ENCODE data around the gene COMMD9.

The COMMD9 gene

GRCh38 chr11:36248436-36248835 is 40.8 kb downstream of the COMMD9 start:
- no peak overlapping the region for H3K9ac ChIP-seq (ENCODE audit: low read length)
- no peaks in the 10 kb centered on the region for H3K27me3 ChIP-seq (ENCODE audit: control insufficient read depth, insufficient read depth, low read length)
- H3K36me3 ChIP-seq (ENCODE audit: control insufficient read depth, low read depth, low read length), result no peaks in the 10 kb centered on the region
- no peak overlapping the region for H3K27ac ChIP-seq (ENCODE audit: low read length)
- no peaks in the 10 kb centered on the region for H3K4me1 ChIP-seq (ENCODE audit: control insufficient read depth, low read depth, low read length)
- H3K9me3 ChIP-seq (ENCODE audit: control insufficient read depth, low read depth, low read length), result no peaks in the 10 kb centered on the region
- H3K4me3 ChIP-seq (ENCODE audit: low read length), result no peak overlapping the region

- H3K4me1 ChIP-seq (ENCODE audit: control insufficient read depth, low read depth, low read length), result no peaks in the 10 kb centered on the region
- H3K27me3 ChIP-seq (ENCODE audit: control insufficient read depth, insufficient read depth, low read length), result no peaks in the 10 kb centered on the region
- no peak overlapping the region for H3K9ac ChIP-seq (ENCODE audit: low read length)
- H3K36me3 ChIP-seq (ENCODE audit: control insufficient read depth, low read depth, low read length), result no peaks in the 10 kb centered on the region
- no peak overlapping the region for H3K27ac ChIP-seq (ENCODE audit: low read length)
- no peaks in the 10 kb centered on the region for H3K9me3 ChIP-seq (ENCODE audit: control insufficient read depth, low read depth, low read length)
- H3K4me3 ChIP-seq (ENCODE audit: low read length), result no peak overlapping the region
These were observed 41.7 kb downstream of the COMMD9 start for GRCh38 chr11:36247493-36247892.

GRCh38 chr11:36243641-36244040 is 45.6 kb downstream of the COMMD9 start:
- Histone ChIP-seq H3K36me3 (ENCODE audit: control insufficient read depth, low read depth, low read length) (no peaks in the 10 kb centered on the region), H3K27me3 (ENCODE audit: control insufficient read depth, insufficient read depth, low read length) (no peaks in the 10 kb centered on the region), H3K9ac (ENCODE audit: low read length) (no peak overlapping the region), H3K9me3 (ENCODE audit: control insufficient read depth, low read depth, low read length) (no peaks in the 10 kb centered on the region), H3K27ac (ENCODE audit: low read length) (no peak overlapping the region), H3K4me1 (ENCODE audit: control insufficient read depth, low read depth, low read length) (no peaks in the 10 kb centered on the region), H3K4me3 (ENCODE audit: low read length) (no peak overlapping the region)

GRCh38 chr11:36241497-36241896 is 47.7 kb downstream of the COMMD9 start:
- H3K4me1 ChIP-seq (ENCODE audit: control insufficient read depth, low read depth, low read length), result no peaks in the 10 kb centered on the region
- no peak overlapping the region for H3K4me3 ChIP-seq (ENCODE audit: low read length)
- no peak overlapping the region for H3K9ac ChIP-seq (ENCODE audit: low read length)
- no peaks in the 10 kb centered on the region for H3K36me3 ChIP-seq (ENCODE audit: control insufficient read depth, low read depth, low read length)
- H3K9me3 ChIP-seq (ENCODE audit: control insufficient read depth, low read depth, low read length), result no peaks in the 10 kb centered on the region
- no peaks in the 10 kb centered on the region for H3K27me3 ChIP-seq (ENCODE audit: control insufficient read depth, insufficient read depth, low read length)
- no peak overlapping the region for H3K27ac ChIP-seq (ENCODE audit: low read length)

GRCh38 chr11:36240801-36241200 is 48.4 kb downstream of the COMMD9 start:
- H3K9me3 ChIP-seq (ENCODE audit: control insufficient read depth, low read depth, low read length), result no peaks in the 10 kb centered on the region
- no peak overlapping the region for H3K9ac ChIP-seq (ENCODE audit: low read length)
- no peak overlapping the region for H3K4me3 ChIP-seq (ENCODE audit: low read length)
- H3K36me3 ChIP-seq (ENCODE audit: control insufficient read depth, low read depth, low read length), result no peaks in the 10 kb centered on the region
- H3K27ac ChIP-seq (ENCODE audit: low read length), result no peak overlapping the region
- H3K4me1 ChIP-seq (ENCODE audit: control insufficient read depth, low read depth, low read length), result no peaks in the 10 kb centered on the region
- no peaks in the 10 kb centered on the region for H3K27me3 ChIP-seq (ENCODE audit: control insufficient read depth, insufficient read depth, low read length)

GRCh38 chr11:36240173-36240572 is 49.1 kb downstream of the COMMD9 start:
- H3K9me3 ChIP-seq (ENCODE audit: control insufficient read depth, low read depth, low read length), result no peaks in the 10 kb centered on the region
- no peaks in the 10 kb centered on the region for H3K36me3 ChIP-seq (ENCODE audit: control insufficient read depth, low read depth, low read length)
- no peaks in the 10 kb centered on the region for H3K27me3 ChIP-seq (ENCODE audit: control insufficient read depth, insufficient read depth, low read length)
- H3K9ac ChIP-seq (ENCODE audit: low read length), result no peak overlapping the region
- no peaks in the 10 kb centered on the region for H3K4me1 ChIP-seq (ENCODE audit: control insufficient read depth, low read depth, low read length)
- no peak overlapping the region for H3K27ac ChIP-seq (ENCODE audit: low read length)
- H3K4me3 ChIP-seq (ENCODE audit: low read length), result no peak overlapping the region

GRCh38 chr11:36239636-36240035 is 49.6 kb downstream of the COMMD9 start:
- no peaks in the 10 kb centered on the region for H3K36me3 ChIP-seq (ENCODE audit: control insufficient read depth, low read depth, low read length)
- H3K9ac ChIP-seq (ENCODE audit: low read length), result no peak overlapping the region
- H3K27me3 ChIP-seq (ENCODE audit: control insufficient read depth, insufficient read depth, low read length), result no peaks in the 10 kb centered on the region
- H3K27ac ChIP-seq (ENCODE audit: low read length), result no peak overlapping the region
- H3K9me3 ChIP-seq (ENCODE audit: control insufficient read depth, low read depth, low read length), result no peaks in the 10 kb centered on the region
- no peak overlapping the region for H3K4me3 ChIP-seq (ENCODE audit: low read length)
- no peaks in the 10 kb centered on the region for H3K4me1 ChIP-seq (ENCODE audit: control insufficient read depth, low read depth, low read length)

- H3K9me3 ChIP-seq (ENCODE audit: control insufficient read depth, low read depth, low read length), result no peaks in the 10 kb centered on the region
- H3K36me3 ChIP-seq (ENCODE audit: control insufficient read depth, low read depth, low read length), result no peaks in the 10 kb centered on the region
- no peaks in the 10 kb centered on the region for H3K4me1 ChIP-seq (ENCODE audit: control insufficient read depth, low read depth, low read length)
- no peak overlapping the region for H3K4me3 ChIP-seq (ENCODE audit: low read length)
- no peak overlapping the region for H3K9ac ChIP-seq (ENCODE audit: low read length)
- H3K27me3 ChIP-seq (ENCODE audit: control insufficient read depth, insufficient read depth, low read length), result no peaks in the 10 kb centered on the region
- no peak overlapping the region for H3K27ac ChIP-seq (ENCODE audit: low read length)
These were observed 50.3 kb downstream of the COMMD9 start for GRCh38 chr11:36238881-36239280.

GRCh38 chr11:36238036-36238631 is 51.1 kb downstream of the COMMD9 start:
- no peaks in the 10 kb centered on the region for H3K27me3 ChIP-seq (ENCODE audit: control insufficient read depth, insufficient read depth, low read length)
- no peak overlapping the region for H3K9ac ChIP-seq (ENCODE audit: low read length)
- H3K27ac ChIP-seq (ENCODE audit: low read length), result no peak overlapping the region
- no peaks in the 10 kb centered on the region for H3K4me1 ChIP-seq (ENCODE audit: control insufficient read depth, low read depth, low read length)
- H3K36me3 ChIP-seq (ENCODE audit: control insufficient read depth, low read depth, low read length), result no peaks in the 10 kb centered on the region
- no peak overlapping the region for H3K4me3 ChIP-seq (ENCODE audit: low read length)
- no peaks in the 10 kb centered on the region for H3K9me3 ChIP-seq (ENCODE audit: control insufficient read depth, low read depth, low read length)

- Histone ChIP-seq H3K4me3 (ENCODE audit: low read length) (no peak overlapping the region), H3K9me3 (ENCODE audit: control insufficient read depth, low read depth, low read length) (no peaks in the 10 kb centered on the region), H3K36me3 (ENCODE audit: control insufficient read depth, low read depth, low read length) (no peaks in the 10 kb centered on the region), H3K4me1 (ENCODE audit: control insufficient read depth, low read depth, low read length) (no peaks in the 10 kb centered on the region), H3K27me3 (ENCODE audit: control insufficient read depth, insufficient read depth, low read length) (no peaks in the 10 kb centered on the region), H3K9ac (ENCODE audit: low read length) (no peak overlapping the region), H3K27ac (ENCODE audit: low read length) (no peak overlapping the region)
These were observed 51.8 kb downstream of the COMMD9 start for GRCh38 chr11:36237391-36237790.

GRCh38 chr11:36235750-36236149 is 53.5 kb downstream of the COMMD9 start:
- Histone ChIP-seq H3K27ac (ENCODE audit: low read length) (no peak overlapping the region), H3K9ac (ENCODE audit: low read length) (no peak overlapping the region), H3K4me3 (ENCODE audit: low read length) (no peak overlapping the region), H3K36me3 (ENCODE audit: control insufficient read depth, low read depth, low read length) (no peaks in the 10 kb centered on the region), H3K9me3 (ENCODE audit: control insufficient read depth, low read depth, low read length) (no peaks in the 10 kb centered on the region), H3K4me1 (ENCODE audit: control insufficient read depth, low read depth, low read length) (no peaks in the 10 kb centered on the region), H3K27me3 (ENCODE audit: control insufficient read depth, insufficient read depth, low read length) (no peaks in the 10 kb centered on the region)

GRCh38 chr11:36234825-36235224 is 54.4 kb downstream of the COMMD9 start:
- Histone ChIP-seq H3K36me3 (ENCODE audit: control insufficient read depth, low read depth, low read length) (no peaks in the 10 kb centered on the region), H3K4me1 (ENCODE audit: control insufficient read depth, low read depth, low read length) (no peaks in the 10 kb centered on the region), H3K9me3 (ENCODE audit: control insufficient read depth, low read depth, low read length) (no peaks in the 10 kb centered on the region), H3K27me3 (ENCODE audit: control insufficient read depth, insufficient read depth, low read length) (no peaks in the 10 kb centered on the region), H3K27ac (ENCODE audit: low read length) (no peak overlapping the region), H3K9ac (ENCODE audit: low read length) (no peak overlapping the region), H3K4me3 (ENCODE audit: low read length) (no peak overlapping the region)
